GM13976 (cell line): Measurements from ENCODE around the gene FAM120A.

ENCODE experiments used
- DNase-seq: peaks from one replicate; pipeline ENCODE4 v3.0.0; 2012; ENCODE audit warnings: low spot score
- in situ Hi-C: fragments of 300-500 bp; cut with MboI; formaldehyde crosslinking; loops from one replicate; pipeline ENCODE4 v1.12.0; 2022; ENCODE audit warnings: low sequenced_read_pairs, mixed read lengths, inconsistent platforms; ENCODE audit not compliant: unreplicated experiment
- TF ChIP-seq, protein P1 (sequence below): IDR thresholded peaks from 2 replicates; pipeline ENCODE4 v1.5.1; 2012; ENCODE audit warnings: borderline replicate concordance, mild to moderate bottlenecking; ENCODE audit not compliant: insufficient read depth; ENCODE audit errors: extremely low read depth, missing control alignments, control extremely low read depth

Gene FAM120A

GRCh38 chr9:93601063-93601462 is 149.6 kb downstream of the FAM120A start:
- TF ChIP-seq, protein P1, sequence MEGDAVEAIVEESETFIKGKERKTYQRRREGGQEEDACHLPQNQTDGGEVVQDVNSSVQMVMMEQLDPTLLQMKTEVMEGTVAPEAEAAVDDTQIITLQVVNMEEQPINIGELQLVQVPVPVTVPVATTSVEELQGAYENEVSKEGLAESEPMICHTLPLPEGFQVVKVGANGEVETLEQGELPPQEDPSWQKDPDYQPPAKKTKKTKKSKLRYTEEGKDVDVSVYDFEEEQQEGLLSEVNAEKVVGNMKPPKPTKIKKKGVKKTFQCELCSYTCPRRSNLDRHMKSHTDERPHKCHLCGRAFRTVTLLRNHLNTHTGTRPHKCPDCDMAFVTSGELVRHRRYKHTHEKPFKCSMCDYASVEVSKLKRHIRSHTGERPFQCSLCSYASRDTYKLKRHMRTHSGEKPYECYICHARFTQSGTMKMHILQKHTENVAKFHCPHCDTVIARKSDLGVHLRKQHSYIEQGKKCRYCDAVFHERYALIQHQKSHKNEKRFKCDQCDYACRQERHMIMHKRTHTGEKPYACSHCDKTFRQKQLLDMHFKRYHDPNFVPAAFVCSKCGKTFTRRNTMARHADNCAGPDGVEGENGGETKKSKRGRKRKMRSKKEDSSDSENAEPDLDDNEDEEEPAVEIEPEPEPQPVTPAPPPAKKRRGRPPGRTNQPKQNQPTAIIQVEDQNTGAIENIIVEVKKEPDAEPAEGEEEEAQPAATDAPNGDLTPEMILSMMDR = no peak
- DNase-seq = no peak
- in situ Hi-C loops = no loop called here

- in situ Hi-C loops = no loop called here
Observed at GRCh38 chr9:93601666-93602065, 150.2 kb downstream of the FAM120A start.

GRCh38 chr9:93603011-93603410 is 151.5 kb downstream of the FAM120A start:
- in situ Hi-C loops = no loop called here

More at GRCh38 chr9:93601666-93602065, 150.2 kb downstream of the FAM120A start:
- TF ChIP-seq, protein P1 = no peak
- no peak for DNase-seq

DNA sequence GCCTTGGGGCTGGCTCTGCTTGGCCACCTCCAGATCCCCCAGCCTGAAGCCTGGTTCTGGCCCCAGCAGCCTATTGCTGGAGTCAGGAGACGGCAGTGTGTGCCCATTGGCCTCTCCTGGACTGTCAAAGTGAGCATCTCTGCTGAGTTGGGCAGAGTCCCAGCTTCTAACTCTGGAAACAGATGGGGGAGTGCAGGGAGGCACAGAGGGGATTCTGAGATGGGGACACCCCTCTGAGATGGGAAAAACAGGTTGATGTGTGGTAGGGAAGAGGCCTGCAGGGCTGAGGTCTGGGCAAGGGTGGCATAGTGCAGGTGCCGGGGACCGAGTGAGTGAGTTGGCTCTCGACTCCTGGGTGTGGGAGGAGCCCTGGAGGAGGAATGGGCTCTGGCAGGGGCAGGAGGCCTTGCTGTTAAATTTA is 152.4 kb downstream of the FAM120A start:
- TF ChIP-seq, protein P1 = no peak
- in situ Hi-C loops = no loop called here
- no peak for DNase-seq

More at GRCh38 chr9:93603011-93603410, 151.5 kb downstream of the FAM120A start:
- no peak for DNase-seq
- TF ChIP-seq, protein P1 = no peak

DNA sequence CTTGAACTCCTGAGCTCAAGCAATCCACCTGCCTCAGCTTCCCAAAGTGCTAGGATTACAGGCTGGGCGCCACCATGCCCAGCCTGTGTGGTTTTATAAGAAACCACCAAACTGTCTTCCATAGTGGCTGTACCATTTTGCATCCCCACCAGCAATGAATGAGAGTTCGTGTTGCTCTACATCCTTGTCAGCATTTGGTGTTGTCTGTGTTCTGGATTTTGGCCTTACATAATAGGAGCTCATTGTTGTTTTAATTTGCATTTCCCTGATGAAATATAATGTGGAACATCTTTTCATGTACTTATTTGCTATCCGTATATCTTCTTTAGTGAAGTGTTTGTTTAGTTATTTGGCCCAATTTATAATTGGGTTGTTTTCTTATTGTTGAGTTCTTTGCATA is 154.7 kb downstream of the FAM120A start:
- TF ChIP-seq, protein P1 = no peak
- no peak for DNase-seq
- in situ Hi-C loops = no loop called here

GRCh38 chr9:93610206-93610605 is 158.7 kb downstream of the FAM120A start:
- in situ Hi-C loops = no loop called here
- no peak for DNase-seq
- TF ChIP-seq, protein P1 = no peak
